Ecto neural progenitor cell (in vitro differentiated cells): ENCODE measurements around the gene TLE6.
"Not testable (repeated sequence)": the region's sequence is repeated elsewhere in the genome, so short reads cannot be mapped to it uniquely, and the experiment has no call there.

Experiments used
- DNase-seq: peaks from one replicate; pipeline ENCODE4 v3.0.0-alpha.2; 2018; ENCODE audit warnings: low spot score

Gene TLE6

DNA sequence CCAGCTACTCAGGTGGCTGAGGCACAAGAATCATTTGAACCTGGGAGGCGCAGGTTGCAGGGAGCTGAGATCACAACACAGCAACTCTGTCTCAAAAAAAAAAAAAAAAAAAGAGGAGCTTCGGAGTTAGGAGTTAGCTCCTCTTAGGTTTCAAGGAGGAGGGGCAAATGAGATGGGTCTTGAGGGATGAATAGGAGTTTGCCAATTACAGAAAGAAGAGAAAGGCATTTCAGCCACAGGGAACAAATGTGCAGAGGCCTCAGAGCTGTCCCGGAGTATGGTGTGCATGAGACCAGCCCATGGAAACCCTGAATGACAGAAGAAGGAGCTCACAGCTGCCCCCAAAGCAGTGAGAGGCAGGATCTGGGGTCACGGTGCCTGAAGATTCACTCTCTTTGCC, 27.2 kb downstream of the TLE6 start:
- no peak for DNase-seq

DNA sequence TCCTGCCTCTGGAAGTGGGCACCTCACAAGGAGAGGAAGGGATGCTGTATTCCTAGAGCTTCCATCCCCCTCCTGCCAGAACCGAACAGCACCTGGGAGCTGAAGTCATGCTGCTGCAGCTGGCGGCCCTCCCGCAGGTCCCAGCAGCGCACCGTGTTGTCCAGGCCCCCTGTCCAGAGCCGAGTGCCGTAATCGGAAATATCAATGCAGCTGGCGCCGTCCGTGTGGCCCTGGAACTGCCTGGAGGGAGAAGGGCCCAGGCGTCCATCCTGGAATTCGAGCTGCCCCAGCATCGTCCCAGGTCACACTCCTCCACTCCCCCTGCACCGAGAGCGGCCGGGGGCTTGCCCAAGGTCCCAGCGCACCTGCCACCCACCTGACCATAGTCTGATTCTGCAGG, 28.0 kb downstream of the TLE6 start:
- DNase-seq = no peak

- no peak for DNase-seq
Observed at GRCh38 chr19:3006075-3006767, 28.9 kb downstream of the TLE6 start.

DNA sequence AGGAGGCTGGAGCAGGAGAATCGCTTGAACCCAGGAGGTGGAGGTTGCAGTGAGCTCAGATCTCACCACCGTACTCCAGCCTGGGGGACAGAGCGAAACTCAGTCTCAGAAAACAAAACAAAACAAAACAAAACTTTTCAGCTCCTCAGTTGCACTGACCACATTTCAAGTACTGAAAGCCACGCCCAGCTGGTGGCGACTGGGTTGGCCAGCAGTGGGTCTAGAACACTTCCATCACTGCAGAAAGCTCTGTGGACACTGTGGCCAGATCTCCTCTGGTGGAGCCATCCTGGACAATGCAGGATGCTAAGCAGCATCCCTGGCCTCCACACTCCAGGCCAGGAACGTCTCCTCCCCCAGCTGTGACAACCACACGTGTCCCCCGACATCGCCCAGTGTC, 30.6 kb downstream of the TLE6 start:
- no peak for DNase-seq

GRCh38 chr19:3008994-3009393, 31.6 kb downstream of the TLE6 start:
- DNase-seq = no peak

- DNase-seq = no peak
Observed at GRCh38 chr19:3010871-3011270, 33.5 kb downstream of the TLE6 start.

DNA sequence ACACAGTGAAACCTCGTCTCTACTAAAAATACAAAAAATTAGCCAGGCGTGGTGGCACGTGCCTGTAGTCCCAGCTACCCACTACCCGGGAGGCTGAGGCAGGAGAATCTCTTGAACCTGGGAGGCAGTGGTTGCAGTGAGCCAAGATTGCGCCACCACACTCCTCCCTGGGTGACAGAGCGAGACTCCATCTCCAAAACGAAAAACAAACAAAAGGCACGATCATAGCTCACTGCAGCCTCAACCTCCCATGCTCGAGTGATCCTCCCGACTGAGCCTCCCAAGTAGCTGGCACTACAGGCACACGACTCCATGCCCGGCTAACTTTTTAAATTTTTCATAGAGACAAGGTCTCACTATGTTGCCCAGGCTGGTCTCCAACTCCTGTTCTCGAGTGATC, 34.7 kb downstream of the TLE6 start:
- not testable (repeated sequence) for DNase-seq

GRCh38 chr19:3012621-3013262, 35.4 kb downstream of the TLE6 start:
- no peak for DNase-seq

DNA sequence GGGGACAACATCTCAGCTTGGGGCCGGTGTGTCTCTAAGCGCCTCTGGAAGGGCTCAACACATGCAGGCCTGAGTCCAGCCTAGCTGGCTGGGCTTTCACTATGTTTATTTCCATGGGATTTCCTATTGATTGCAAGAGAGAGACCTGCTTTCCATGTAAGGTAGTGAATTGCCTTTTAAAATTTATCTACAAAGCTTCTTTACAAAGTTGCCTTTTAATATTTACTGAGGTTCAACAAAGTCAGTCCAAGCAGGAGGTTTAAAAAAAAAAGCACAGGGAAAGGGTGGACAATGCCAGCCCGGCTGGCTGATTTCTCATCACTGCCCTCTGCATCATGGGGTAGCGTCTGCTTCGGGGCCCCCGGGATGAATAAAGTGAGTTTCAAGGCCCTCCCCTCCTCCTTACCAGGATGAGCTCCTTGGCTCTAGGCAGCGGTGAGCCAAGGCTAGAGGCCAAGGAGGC, 35.9 kb downstream of the TLE6 start:
- DNase-seq = no peak

DNA sequence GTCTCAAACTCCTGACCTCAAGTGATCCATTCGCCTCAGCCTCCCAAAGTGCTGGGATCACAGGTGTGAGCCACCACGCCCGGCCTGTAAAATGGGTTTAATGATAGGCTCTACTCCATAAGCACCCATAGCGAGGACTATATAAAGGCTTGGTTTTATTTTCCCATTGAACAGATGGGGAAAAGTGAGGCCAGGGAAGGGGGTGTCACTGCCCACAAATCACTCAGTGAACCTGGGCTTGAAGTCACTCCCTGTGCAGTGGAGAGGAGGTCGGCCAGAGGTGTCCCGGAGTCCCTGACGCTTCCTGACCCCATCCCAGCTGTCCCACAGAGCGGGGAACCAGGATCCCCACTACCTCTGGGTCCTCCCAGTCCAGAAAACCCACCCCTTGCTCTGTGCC, 36.8 kb downstream of the TLE6 start:
- DNase-seq = no peak

- no peak for DNase-seq
Observed at GRCh38 chr19:3015126-3016057, 38.0 kb downstream of the TLE6 start.

DNA sequence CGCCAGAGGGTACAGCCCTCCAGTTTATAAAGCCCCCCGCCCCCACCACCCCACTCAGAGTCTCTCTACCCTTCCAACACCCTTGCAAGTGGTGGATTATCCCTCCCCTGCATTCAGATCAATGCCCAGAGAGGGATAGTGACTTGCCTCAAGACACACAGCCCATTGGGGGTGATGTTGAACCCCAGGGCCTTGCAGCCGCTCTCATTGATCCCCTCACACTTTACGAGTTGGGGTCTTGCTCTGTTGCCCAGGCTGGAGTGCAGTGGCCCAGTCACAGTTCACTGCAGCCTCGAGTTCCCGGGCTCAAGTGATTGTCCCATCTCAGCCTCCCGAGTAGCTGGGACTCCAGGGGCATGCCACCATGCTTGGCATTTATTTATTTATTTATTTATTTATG, 40.6 kb downstream of the TLE6 start:
- DNase-seq = no peak

- DNase-seq = no peak
Observed at GRCh38 chr19:3019211-3019854, 42.0 kb downstream of the TLE6 start.

- DNase-seq = no peak
Observed at GRCh38 chr19:3020321-3020960, 43.1 kb downstream of the TLE6 start.

DNA sequence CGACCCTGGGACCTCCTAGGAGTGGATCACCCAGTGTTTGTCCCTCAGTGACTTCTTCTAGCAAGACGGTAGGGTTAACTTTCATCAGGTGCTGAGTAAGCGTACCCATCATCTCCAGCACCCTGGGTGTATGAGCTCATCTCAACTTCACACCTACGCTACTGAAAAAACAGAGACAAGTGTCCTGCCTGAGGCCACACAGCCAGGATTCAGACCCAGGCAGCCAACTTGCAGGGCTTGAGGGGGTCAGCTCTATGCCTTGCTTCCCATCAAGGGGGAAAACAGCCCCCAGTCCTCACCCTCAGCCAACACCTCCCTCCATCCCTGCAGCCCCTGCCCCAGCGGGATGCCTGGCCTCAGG, 47.1 kb downstream of the TLE6 start:
- no peak for DNase-seq

GRCh38 chr19:3024870-3025548, 47.6 kb downstream of the TLE6 start:
- DNase-seq = no peak

- DNase-seq = no peak
Observed at GRCh38 chr19:3025549-3025886, 48.2 kb downstream of the TLE6 start.

DNA sequence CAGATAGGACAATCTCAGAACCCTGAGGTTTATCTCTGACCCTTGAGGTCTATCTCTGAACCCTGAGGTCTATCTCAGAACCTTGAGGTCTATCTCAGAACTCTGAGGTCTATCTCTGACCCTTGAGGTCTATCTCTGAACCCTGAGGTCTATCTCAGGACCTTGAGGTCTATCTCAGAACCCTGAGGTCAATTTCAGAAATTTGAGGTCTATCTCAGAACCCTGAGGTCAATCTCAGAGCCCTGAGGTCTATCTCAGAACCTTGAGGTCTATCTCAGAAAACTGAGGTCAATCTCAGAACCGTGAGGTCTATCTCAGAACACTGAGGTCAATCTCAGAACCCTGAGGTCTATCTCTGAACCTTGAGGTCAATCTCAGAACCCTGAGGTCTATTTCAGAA, 49.4 kb downstream of the TLE6 start:
- DNase-seq = no peak

- DNase-seq = no peak
Observed at GRCh38 chr19:3027292-3027691, 49.9 kb downstream of the TLE6 start.

GRCh38 chr19:3027981-3028304, 50.6 kb downstream of the TLE6 start:
- DNase-seq = no peak

DNA sequence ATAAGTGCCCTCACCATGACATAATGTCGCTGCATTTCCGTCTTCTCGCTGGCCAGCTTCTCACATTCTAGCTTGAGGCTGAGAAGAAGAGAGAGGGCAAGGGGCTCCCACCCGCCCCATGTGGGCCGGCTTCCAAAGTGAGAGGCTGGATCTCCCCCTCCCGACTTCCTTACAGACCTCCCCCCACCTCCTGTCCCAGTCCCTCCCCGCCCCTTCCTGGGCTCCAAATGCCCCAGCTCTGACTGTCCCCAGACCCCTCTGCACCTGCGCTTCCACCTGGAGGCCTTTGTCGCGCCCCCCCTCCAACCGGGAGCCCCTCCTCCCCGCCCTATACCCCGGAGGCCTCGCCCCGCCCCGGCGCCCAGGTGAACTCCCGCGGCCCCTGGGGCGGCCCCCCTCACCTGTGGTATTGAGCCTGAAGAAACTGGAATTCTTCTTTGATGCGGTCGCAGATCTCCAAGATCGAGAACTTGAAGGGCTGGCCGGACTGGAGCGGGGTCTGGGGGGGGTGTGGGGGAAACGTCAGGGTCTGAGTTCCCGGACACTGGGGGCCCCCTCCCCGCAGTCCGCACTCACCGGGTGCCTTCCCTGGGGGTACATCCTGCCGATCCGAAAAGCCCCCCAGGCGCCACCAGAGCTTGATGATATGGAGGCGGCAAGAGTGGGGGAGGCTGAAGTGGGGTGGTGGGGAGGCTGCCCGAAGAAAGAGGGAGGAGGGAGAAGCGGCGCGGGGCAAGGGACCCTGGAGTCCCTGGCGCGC, 51.1 kb downstream of the TLE6 start:
- no peak for DNase-seq
